Retinal pigment epithelial cell (primary cell): ENCODE results near the gene PREX1.

Experiments
- DNase-seq: peaks from one replicate; pipeline ENCODE4 v3.0.0-alpha.2; 2010; ENCODE audit warnings: low read depth
- H3K4me3 ChIP-seq: 2 replicates; pipeline ENCODE4 v1.5.1; 2011; ENCODE audit warnings: mild to moderate bottlenecking, low read length, control low read depth, moderate library complexity
- CTCF ChIP-seq: conservative IDR thresholded peaks from 2 replicates; pipeline ENCODE4 v1.5.1; 2011; ENCODE audit warnings: low read depth, low read length, control low read depth, inconsistent platforms

Gene PREX1

GRCh38 chr20:48701702-48702101 is 126.1 kb downstream of the PREX1 start:
- no peak for TF ChIP-seq CTCF
- DNase-seq: no peak
- H3K4me3 ChIP-seq: no peak overlapping the region

DNA sequence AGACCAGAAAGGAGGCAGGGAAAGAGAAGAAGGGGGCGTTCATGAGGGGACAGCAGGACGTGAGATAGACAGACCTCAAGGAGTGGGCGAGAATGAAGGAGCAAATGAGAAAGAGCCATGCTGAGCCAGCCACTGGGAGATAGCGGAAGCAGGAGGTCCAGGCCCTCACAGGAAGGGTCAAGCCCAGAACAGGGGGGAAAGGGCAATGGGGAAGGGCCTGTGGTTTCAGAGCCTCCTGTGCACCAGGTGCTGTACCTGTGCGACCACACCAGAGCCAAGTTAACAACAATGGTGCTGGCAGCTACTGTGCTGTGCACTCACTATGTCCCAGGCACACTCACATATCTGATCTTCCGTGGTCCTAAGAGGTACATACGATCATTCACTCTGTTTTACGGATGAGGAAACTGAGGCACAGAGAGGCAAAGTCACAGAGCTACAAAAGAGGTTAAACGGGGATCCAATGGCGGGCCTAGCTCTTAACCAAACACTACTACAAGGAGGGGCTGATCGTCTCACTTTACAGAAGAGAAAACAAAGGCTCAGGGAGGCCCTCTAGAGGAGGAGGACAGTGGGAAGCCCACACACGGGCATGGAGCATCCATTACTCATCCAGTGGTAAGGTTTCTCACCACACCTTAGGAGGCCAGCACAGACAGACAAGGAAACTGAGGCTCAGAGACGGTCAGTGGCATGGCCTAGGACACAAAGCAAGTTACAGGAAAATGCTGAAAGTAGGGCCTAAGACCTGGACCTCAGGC is 129.1 kb downstream of the PREX1 start:
- H3K4me3 ChIP-seq: no peak overlapping the region
- peak; percentile 16 for TF ChIP-seq CTCF
- no peak for DNase-seq

DNA sequence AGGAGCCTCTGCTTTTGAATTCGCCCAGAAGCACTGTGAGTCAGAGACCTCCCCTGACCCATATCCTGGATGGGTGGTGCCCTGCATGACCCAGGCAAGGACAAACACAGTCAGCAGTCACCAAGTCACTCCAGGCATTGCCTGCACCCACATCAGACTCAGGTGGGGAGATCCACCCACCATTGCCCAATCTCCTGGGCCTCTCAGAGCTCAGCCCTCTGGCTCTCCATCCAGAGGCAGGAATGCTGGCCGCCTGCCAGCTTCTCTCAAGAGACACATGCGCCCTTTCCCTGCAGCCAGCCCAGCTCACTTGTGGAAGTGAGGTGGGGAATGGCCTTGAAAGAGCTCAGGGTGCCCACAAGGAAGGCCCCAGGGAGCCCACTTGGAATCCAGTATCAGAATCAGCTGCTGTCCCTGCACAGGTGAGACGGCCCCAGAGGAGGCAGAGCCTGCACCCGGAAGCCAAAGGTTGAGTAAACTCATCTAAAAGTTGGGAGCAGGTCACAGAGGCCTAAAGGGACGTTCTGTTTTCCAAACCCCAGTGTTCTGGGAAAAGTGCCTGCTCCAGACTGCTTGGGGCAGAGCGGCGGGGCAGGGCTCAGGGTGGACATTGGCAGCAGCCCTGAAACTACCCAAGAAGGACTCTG is 129.8 kb downstream of the PREX1 start:
- H3K4me3 ChIP-seq: no peak overlapping the region
- TF ChIP-seq CTCF: no peak
- DNase-seq: peak; percentile 46

- TF ChIP-seq CTCF: no peak
- DNase-seq: no peak
- H3K4me3 ChIP-seq: no peak overlapping the region
Measured at GRCh38 chr20:48696671-48697070, 131.1 kb downstream of the PREX1 start.

GRCh38 chr20:48695738-48696137 is 132.1 kb downstream of the PREX1 start:
- H3K4me3 ChIP-seq: no peak overlapping the region
- no peak for TF ChIP-seq CTCF
- no peak for DNase-seq

GRCh38 chr20:48695255-48695654 is 132.5 kb downstream of the PREX1 start:
- TF ChIP-seq CTCF: no peak
- H3K4me3 ChIP-seq: no peak overlapping the region
- DNase-seq: no peak

DNA sequence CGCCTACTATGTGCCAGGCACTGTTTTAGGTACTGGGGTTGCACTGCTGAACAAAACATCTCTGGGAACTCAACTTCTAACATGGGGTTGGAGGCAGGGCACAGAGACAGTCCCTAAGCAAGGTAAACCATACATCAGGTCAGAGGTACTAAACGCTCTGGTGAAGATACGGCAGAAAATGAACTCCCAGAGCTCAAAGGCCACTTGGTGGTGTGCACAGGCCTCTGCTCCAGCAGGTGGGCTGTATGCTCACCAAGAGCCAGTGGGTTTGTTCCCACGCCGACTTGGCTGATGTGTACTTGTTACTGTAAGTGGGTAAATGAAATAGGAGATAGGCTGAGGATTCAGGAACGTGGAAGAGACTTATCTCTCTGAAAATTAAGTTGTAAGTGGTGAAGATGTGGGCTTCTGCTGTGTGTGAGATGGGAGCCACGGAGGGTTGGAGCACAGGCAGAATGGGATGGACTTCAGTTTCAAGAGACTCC is 133.4 kb downstream of the PREX1 start:
- DNase-seq: no peak
- no peak overlapping the region for H3K4me3 ChIP-seq
- TF ChIP-seq CTCF: no peak
